ENCODE data around the gene UBR4.

Gene UBR4

DNA sequence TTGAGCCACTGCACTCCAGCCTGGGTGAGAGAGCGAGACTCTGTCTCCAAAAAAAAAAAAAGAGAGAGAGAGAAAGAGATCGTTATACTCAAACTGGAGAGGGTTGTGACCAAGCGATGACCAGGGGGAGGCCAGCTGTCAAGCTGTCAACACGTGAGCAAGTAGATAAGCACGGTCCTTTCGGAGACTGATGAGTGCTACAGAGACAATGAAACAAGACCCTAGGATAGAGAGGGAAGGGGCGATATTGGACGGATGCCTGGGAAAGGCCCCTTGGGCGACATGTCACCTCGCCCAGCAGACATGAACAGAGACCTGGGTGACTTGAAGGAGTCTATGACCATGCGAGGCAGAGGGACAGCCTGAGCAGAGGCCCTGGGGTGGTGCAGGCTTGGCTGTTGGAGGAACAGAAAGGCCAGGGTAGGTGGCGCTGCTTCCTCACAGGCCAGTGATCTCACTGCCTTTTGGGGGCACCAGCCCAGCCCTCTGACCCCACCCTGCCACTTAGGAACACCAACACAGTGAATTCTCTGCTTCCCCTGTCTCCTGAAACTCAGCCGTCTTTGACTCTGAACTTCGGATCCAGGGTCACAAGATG is 152.8 kb downstream of the UBR4 start:
- DNase-seq (ENCODE audit: low read depth, low spot score) = no peak

DNA sequence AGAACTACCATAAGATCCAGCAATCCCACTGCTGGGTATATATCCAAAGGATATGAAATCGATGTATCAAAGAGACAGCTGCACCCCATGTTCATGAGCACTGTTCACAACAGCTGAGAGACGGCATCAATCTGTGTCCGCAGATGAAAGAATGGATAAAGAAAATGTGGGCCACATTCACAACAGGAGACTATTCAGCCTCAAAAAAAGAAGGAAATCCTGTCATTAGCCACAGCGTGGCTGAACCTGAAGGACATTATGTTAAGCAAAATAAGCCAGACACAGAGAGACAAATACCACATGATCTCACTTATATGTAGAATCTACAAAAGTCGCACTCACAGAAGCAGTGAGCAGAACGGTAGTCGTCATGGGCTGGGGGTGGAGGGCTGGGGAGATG is 154.4 kb downstream of the UBR4 start:
- no peak for DNase-seq (ENCODE audit: low read depth, low spot score)

DNA sequence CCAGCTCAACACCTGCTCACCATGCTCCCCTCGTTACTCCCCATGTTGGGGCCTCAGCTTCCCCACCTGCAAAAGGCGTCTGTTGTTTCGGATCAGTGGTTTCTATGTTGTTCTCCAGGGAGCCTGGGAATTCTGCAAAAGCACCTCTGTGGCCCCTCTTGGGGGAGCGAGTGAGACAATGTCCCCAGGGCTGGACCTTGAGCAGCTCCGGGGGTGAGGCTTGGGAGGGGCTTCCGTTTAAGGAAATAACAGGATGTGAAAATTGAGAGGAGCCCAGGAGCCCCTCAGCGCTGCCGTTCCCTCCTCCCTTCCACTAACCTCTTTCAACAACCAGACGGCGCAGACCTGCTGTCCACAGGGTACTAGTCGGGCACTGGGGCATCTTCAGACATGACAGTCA is 155.1 kb downstream of the UBR4 start:
- no peak for DNase-seq (ENCODE audit: low read depth, low spot score)

DNA sequence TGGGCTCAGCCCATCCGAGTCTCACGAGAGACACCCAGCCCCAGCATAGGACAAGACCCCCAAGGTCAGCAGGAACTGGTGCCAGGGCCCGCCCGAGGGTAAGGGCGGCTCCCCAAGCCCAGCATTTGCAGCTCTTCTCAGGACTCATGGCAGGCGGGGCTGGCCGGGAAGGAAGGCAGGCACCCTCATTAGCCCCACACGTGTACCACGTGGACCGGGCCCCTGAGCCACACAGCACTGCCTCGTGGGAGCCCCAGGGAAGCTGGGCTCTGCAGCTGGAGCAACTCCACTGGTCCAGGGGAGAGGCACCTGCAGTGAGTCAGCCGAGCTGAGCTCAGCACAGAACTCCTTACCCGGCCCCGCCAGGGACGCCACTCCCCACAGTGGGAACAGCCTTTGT is 155.8 kb downstream of the UBR4 start:
- DNase-seq (ENCODE audit: low read depth, low spot score) = no peak

DNA sequence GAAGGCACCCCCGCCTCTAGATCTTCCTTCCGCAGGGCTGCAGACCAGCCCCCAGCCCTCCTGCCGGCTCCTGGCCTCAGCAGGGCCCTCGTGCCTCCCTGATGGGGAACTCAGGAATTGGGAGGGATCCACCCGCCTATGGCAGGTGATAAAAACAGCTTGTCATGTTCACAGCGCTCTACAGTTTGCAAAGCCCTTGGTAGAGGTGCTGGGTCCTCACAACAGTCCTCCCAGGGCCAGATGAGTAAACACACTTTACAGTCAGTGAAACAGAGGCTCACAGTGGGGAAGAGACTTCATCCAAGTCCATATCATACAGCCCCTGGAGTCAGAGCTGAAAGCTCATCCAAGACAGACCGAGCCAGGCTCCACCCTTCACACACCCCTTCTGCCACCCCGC is 156.6 kb downstream of the UBR4 start:
- DNase-seq (ENCODE audit: low read depth, low spot score) = no peak

DNA sequence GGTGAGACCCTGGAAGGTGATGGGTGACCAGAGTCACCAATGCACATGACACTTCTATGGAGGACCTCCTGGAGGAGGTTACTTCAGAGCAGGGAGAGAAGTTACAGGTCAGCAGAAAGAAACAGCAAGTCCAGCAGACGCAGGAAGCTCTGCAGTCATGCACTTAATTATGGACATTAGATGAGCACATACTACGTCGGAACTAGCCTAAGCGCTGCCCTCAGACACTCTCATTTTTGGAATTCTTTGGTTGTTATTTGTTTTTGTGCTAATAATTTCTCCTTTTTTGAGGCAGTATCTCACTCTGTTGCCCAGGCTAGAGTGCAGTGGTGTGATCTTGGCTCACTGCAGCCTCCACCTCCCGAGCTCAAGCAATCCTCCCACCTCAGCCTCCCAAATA is 160.3 kb downstream of the UBR4 start:
- no peak for DNase-seq (ENCODE audit: low read depth, low spot score)

DNA sequence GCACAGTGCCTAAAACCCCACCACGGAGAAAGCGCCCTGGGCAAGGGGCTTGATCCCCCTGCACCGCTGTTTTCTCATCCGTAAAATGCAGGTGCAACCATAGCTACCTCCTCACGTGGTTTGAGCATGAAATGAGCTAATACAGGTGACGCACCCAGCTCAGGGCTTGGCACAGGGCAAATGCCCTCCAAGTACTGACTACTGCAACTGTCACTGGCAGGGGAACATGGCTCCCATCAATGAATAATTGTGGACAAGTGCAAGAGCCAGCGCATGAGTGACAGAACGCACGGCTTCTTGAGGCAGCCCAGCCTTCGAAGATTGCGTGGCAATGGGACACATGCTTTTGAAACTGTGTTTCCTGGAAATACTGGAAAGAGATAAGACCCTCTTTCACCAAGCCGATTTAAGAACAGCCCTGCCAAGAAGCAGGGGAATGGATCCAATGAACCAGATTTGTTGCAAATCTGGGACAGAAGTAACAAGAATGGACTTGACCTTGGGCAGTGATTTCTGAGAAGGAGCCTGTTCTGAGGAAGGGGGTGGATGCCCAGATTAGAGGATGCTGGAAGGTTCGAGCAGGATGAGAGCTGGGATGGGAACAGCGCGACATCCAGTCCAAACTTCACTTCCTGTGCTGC is 160.8 kb downstream of the UBR4 start:
- DNase-seq (ENCODE audit: low read depth, low spot score) = no peak

DNA sequence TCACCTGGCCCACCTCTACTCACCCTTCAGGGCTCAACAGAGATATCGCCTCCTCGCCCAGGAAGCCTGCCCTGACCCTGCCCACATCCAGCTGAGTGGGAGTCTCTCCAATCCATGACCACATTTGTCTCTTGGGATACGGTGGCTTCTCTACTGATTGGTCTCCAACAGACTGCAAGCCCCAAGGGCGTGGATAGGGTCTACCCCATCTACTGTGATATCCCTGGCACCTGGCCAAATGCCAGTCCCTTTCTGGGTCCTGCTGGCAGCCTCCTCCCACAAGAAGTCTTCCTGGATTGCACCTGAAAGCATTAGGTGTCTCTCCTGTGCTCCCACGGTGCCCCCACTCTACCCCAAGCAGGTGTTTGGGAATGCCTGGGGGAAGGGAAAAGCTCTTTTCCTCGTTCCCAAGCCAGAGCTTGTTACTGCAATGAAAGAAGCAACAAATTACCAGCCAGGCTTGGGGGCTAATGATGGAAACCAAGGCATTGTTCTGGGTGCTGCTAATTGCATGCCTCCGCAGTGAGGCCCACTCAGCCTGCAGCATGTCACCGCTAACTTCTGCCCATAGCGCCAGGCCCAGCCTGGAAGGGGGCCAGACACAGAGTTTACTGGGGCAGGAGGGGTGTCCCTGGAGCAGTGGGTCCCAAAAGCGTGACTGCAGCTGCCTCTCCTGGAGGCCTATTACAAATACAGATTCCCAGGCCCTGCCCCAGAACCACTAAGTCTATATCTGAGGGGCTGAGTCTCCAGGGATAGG is 162.9 kb downstream of the UBR4 start:
- DNase-seq (ENCODE audit: low read depth, low spot score) = no peak

DNA sequence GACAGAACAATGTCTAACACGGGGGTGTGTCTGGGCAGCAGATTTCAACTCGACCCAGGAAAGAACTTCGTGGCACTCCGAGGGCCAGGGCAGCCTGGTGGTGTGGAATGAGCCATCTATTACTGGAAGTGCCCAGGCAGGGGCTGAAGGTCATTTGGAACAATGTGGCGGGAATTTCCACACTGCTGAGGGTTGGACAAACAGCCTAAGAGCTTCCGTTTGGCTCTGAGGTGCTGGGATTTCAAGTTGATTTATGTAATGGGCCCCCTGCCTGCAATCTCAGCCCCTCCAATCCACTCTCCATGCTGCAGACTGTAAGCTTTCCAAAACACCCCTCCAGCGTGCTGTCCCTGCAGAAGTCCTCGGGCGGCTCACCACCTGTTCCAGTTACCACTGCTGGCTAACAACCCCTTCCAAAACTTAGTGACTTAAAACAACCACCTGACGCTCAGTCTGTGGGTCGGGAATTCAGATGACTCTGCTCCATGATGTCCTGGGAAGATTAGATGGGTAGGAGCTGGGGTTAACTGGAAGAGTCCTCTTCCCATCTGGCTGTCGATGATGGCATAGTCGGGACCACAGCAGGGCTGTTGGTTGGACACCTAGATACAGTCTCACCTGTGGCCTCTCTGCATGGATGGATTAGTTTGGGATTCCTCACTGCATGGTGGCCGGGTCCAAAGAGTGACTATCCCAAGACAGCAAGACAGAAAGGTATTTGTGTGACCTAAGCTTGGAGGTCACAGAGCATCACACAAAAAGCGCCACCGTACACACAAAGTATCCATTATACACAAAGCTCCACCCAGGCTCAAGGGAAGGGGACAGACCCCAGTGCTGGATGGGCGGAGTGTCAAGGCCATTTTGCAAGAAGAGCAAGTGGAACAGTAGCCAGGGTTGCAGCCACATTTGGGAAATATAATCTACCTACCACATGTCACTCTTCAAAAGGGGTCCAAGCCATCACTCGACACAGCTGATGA is 163.9 kb downstream of the UBR4 start:
- no peak for DNase-seq (ENCODE audit: low read depth, low spot score)

DNA sequence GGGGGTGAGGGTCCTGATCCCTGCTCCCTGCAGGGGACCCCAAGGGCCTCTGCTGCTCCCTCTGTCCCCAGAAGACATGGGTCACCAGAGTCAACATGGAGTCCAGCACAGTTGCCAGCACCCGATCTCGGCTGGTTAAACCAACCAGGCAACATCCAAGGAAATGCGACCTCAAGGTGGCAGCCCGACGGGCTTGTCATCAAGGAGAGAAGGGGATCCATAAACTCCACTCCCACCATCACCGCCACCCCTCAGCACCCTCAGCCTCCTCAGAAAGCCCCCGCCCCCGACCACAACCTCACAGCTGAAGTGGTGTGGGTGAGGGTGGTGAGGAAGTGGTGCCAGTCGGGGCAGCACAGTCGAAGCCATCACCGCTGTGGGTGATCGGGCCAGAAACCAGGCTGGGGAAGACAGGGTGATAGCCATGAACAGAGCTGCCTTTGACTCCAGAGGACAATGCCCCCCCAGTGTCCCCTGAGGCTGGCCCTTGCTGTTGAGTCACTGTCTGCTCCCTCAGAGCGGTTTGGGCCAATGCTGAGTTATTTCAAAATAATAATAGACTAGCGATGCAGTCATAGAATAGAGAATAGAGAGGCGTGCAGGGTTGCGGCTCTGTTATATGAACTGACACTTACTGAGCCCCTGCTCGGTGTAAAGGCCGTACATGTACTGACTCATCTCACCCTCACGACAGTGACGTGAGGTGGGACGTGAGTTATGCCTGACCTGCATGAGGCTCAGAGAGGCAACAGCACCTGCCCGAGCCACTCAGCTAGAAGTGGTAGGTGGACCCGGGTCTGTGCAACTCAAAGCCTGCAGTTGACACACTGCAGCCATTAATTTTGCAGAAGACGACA is 164.9 kb downstream of the UBR4 start:
- DNase-seq (ENCODE audit: low read depth, low spot score) = no peak

DNA sequence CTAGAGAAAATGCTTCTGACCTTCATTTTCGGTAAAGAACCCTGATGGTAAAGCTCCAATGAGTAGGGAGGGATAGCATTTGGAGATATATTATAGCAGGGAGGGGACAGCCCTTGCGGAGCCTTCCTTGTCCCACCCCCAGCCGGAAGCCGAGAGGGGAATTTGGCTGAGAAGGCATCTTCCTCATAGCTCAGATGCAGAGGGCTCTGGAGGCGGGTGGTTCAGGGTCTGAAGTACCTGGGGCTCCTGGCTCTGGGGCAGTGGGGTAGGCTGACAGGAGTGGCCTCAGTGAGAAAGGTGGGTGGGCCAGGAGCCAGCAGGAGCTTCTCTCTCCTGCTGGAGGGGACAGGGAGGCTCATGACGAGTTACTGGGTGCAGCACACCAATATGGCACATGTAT is 165.6 kb downstream of the UBR4 start:
- DNase-seq (ENCODE audit: low read depth, low spot score) = no peak

DNA sequence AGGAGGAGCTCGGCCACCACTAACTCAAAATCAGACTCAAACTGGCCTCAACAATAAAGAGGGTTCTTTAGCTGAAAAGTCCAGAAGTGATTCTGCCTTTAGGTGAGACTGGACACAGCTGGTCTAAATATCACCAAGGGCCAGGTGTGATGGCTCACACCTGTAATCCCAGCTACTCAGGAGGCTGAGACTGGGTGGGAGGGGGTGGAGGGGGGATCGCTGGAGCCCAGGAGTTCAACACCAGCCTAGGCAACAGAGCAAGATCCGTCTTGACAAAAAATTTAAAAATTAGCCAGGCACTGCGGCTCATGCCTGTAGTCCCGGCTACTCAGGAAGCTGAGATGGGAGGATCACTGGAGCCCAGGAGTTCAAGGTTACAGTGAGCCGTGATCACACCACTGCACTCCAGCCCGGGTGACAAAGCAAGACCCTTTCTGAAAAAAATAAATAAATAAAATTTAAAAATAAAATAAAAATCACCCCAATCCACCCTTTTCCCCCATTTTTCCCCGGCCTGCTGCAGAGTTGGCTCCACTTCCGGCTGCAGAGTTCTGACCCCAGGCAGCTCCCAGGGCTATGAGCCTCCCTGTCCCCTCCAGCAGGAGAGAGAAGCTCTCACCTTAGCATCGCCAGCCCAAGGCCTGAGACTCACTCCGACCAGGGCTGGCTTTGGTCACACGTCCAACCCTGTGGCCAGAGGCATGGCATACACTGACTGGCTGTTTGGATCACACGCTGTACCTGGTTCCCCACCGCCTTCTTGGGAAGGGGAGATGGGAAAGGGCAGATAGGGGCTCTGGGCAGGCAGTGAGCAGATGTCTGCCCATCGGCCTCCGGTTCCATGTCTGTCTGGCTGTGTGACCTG is 166.3 kb downstream of the UBR4 start:
- no peak for DNase-seq (ENCODE audit: low read depth, low spot score)

DNA sequence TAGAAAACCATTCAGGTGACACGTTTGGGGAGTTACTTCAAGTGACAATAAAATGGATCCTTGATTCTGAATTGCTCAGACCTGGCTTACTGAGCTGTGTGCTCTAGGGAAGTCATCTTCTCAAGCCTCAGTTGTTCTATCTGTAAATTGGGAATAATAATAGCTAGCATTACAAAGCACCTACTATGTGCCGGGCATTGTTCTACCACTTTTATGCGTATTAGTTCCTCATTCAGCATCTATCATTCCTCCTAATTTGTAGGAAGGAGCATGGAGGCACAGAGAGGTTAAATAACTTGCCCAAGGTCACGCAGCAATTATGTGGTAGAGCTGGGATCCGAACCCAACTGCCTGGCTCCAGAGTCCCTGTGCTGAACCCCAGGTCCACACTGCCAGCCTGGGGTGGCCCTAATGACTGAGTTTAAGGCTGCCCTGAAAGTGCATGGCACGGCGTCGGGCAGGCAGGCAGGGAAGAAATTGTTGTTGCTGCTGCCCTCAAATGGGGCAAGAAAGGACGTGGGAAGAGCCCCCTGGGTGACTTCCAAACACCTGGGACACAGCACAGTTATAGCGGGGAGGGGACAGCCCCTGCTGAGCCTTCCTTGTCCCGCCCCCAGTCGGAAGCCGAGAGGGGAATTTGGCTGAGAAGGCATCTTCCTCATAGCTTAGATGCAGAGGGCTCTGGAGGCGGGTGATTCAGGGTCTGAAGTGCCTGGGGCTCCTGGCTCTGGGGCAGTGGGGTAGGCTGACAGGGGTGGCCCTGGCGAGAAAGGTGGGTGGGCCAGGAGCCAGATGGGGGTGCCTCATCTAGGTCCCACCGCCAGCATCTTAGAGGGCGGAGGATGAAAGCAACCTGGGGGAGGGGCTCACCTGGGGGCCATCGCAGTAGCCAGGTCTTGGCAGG is 167.1 kb downstream of the UBR4 start:
- DNase-seq (ENCODE audit: low read depth, low spot score) = no peak

DNA sequence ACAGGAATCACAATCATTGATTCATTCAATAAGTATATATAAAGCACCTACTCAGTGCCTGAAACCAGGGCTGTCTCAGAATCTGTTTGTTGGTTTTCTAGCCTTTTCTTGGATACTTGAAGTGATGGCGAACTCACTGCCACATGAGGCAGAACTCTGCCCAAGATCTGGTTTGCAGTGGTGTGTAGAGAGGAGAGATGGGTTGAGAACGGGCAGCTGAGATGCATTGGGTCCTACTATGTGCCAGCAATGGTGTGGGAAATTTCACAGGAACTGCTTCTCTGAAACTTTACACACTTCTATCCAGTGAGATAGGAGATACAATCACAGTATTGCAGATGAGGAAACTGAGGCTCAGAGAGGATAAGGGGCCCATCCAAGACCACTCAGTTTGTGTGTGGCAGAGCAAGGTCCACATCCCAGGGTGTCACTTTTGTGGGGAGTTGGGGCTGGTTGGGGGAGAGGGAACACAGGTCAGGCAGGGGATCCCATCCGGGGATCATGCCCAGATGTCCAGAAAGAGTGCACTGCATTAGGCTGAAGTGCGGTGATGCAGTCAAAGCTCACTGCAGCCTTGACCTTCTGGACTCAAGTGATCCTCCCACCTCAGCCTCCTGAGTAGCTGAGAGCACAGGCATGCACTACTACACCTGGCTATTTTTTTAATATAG is 169.9 kb downstream of the UBR4 start:
- no peak for DNase-seq (ENCODE audit: low read depth, low spot score)

DNA sequence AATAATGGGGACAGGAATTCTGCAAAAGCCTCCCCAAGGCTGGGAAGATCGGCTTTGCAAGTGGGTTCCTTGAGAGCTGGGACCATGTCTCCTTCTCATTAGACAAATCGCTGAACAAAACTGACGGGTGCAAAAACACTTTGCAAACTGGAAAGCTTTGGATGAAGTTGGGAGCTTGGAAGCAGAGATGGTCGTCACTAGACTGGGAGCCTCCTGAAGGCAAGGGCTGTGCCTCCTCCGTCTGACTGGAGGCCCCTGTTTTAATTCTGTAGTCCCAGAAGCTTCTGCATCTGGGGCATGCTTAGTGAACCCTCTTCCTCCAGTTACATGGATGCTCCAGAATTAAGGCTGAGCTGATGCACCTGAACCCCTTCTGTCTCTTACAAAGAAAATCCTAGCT is 171.3 kb downstream of the UBR4 start:
- DNase-seq (ENCODE audit: low read depth, low spot score) = no peak

DNA sequence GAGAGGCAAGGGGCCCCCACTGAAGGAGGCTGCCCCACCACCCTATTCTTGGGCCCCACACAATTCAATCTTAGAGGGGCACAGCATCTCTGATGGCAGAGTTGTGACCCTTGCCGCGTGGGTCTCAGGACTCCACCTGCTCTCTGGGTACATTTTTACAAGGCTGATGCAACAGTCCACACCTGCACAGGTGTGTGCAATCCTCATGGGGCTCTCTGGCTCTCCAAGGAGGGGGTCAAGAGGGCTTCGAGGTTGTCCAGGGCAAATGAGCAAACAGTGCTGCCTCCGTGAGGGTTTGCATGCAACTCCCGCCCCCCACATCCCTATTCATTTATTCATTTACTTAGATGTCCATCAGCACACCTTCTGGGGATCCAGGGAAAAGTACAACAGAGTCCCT is 172.0 kb downstream of the UBR4 start:
- DNase-seq (ENCODE audit: low read depth, low spot score) = no peak

DNA sequence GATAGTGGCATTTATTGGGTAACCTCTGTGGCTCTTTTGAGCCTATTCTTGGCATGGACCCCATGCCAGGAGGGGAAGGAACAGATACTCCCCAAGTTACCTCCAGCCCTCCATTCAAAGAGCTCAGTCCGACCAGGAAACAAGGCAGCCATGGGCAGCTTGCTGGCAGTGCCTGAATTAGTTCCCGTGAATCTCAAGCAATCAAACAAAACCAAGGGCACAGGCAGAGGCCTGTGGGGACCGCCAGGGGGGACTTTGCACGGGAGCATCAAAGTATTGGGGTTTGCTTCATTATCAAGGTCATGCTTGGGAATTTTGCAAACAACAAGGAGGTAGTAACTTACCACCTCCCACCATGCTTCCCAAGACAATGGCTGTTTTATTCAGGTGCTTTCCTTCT is 172.4 kb downstream of the UBR4 start:
- no peak for DNase-seq (ENCODE audit: low read depth, low spot score)

DNA sequence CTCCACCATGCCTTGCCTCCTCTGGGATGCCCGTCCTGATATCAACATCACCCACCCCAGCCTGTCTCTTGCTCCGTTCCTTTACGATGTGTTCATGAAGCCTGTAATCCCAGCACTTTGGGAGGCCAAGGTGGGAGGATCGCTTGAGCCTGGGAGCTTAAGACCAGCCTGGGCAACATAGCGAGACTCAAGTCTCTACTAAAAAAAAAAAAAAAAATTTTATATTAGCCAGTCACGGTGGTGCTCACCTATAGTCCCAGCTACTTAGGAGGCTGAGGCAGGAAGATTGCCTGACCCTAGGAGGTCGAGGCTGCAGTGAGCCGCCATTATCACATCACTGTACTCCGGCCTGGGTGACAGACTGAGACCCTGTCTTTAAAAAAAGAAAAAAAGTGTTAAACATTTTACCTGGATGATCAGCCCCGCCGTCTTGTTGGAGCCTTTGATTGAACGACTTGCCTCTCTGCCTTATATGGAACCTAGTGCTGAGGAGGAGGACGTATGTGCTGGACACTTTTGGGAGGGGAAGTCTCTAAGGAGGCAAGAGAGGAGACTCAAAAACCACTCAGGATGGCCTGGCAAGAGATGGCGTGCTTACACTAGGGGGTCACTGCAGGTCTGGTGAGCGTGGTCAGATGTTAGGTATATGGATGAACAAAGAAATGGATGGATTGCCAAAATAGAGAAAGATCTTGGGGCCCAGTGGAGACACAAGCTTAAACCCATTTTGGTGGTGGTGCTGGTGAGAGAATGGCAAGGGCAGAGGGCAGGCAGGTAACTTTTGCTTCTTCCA is 173.1 kb downstream of the UBR4 start:
- no peak for DNase-seq (ENCODE audit: low read depth, low spot score)
